VCaP (cell line): ENCODE results near the gene PTPRN2.

ENCODE experiments used
- H3K27ac ChIP-seq: fragments of 450-650 bp; 2 replicates; pipeline ENCODE4 v1.5.1; 2017
- TF ChIP-seq, protein P1 (sequence below): fragments of 450-650 bp; conservative IDR thresholded peaks from 2 replicates; pipeline ENCODE4 v1.5.1; 2017; ENCODE audit warnings: mild to moderate bottlenecking, moderate library complexity

PTPRN2 gene

DNA sequence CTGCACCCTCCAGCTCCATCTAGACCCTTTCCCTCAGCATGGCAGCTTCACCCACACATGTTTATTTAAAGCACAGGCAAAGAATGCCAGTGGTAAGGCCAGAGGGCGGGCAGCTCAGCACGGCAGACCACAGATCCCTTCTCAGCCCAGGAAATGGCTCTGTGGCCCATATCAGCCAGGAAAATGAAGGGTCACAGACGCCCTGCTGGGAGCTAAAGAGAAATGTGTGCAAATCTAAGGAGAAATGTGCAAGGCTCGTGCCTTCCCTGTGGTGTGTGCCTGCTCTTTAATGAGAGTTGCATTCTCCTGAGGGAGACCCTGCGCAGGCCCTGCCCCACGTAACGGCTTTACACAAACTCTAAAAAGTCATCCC, 23.0 kb downstream of the PTPRN2 start:
- H3K27ac ChIP-seq, result no peak overlapping the region
- TF ChIP-seq, protein P1, sequence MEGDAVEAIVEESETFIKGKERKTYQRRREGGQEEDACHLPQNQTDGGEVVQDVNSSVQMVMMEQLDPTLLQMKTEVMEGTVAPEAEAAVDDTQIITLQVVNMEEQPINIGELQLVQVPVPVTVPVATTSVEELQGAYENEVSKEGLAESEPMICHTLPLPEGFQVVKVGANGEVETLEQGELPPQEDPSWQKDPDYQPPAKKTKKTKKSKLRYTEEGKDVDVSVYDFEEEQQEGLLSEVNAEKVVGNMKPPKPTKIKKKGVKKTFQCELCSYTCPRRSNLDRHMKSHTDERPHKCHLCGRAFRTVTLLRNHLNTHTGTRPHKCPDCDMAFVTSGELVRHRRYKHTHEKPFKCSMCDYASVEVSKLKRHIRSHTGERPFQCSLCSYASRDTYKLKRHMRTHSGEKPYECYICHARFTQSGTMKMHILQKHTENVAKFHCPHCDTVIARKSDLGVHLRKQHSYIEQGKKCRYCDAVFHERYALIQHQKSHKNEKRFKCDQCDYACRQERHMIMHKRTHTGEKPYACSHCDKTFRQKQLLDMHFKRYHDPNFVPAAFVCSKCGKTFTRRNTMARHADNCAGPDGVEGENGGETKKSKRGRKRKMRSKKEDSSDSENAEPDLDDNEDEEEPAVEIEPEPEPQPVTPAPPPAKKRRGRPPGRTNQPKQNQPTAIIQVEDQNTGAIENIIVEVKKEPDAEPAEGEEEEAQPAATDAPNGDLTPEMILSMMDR, result no peak

- TF ChIP-seq, protein P1, result no peak
Observed at GRCh38 chr7:158563911-158564662, 23.5 kb downstream of the PTPRN2 start.

DNA sequence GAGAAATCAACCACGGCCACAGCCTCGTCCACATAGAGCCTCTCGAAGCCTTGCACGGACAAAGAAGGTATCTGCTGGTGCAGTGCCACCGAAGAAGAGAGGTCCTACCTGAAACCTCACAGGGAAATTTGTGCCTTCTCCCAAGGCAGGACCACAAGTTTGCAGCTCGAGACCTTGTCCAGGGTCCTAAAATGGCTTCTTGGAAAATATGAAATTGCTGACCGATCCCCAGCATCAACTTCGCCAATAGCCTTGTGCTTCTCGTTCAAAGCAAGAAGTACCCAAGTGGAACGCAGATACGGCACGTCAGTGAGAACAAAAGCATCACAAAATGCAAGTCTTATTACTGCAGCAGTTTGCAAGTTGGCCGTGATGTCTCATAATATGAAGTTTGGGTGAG, 24.6 kb downstream of the PTPRN2 start:
- TF ChIP-seq, protein P1, result no peak
- H3K27ac ChIP-seq, result no peak overlapping the region

More at GRCh38 chr7:158563911-158564662, 23.5 kb downstream of the PTPRN2 start:
- H3K27ac ChIP-seq, result no peak overlapping the region

DNA sequence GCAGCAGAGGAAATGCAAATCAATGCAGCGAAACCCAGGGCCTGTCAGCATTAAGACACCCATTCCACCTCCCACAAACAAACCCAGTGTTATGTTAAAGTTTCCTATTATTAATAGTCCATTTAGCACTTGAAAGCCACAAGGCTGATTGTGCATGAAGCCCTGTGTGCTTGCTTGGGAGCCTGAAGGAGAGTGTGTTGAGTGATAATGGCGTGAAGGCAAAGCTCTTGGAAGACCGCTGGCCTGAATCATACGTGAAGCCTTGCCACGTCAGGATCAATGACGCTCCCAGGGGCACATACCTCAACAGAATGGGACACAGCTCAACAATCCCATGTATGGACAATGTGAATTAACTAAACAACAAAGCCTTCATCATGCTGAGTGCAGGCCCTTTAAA, 25.1 kb downstream of the PTPRN2 start:
- H3K27ac ChIP-seq, result no peak overlapping the region
- TF ChIP-seq, protein P1, result no peak

DNA sequence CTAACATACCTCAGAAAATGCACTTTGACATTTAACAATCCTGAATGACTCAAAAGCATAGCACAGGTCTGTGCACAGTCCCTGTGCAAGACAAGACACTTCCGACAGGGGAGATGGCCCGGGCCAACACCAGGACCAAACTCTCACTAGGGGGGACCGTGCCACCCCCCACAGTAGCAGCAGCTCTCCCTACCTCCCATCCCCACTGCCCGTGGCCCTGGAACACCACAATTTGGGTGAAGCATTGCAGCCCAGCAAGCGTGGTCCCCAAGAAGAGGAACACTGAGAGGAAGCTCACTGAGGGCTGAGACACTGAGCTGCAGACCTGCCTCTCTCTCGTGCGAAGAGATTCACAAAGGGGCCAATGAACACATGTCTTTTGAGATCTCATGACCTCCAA, 26.0 kb downstream of the PTPRN2 start:
- H3K27ac ChIP-seq, result no peak overlapping the region
- TF ChIP-seq, protein P1, result no peak

GRCh38 chr7:158560386-158560785, 27.2 kb downstream of the PTPRN2 start:
- TF ChIP-seq, protein P1, result no peak
- H3K27ac ChIP-seq, result no peak overlapping the region

DNA sequence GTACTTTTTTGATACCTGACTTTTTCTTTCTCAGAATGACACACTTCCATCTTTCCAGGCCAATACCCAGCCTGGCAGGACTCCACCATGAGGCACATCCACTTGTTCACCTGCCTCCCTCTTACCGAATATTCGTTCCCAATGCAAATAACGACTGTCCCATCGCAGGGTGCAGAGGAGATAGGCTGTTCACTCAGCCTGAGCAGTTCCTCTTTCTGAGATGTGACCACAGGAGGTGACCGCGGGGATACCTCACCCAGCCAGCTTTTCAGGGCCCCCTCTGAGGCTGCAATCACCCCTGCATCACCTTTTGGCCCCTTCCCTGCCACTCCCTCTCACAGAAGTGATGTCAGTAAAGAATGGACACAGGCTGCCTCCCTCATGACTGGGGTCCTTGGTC, 28.3 kb downstream of the PTPRN2 start:
- TF ChIP-seq, protein P1, result no peak
- H3K27ac ChIP-seq, result no peak overlapping the region
